Measurements from ENCODE around the gene NFAT5.

GRCh38 chr16:69744363-69745231, 178.8 kb downstream of the NFAT5 start:
- TF ChIP-seq CTCF (conservative IDR thresholded peaks at IDR 0.05; ENCODE audit: low read length) (no peak), EZH2phosphoT487 (IDR thresholded peaks at IDR 0.05; ENCODE audit: borderline replicate concordance, low read depth, low read length) (no peak)
